Activated CD8-positive, alpha-beta memory T cell treated with anti-CD3 and anti-CD28 coated beads, Interleukin-2, amount 50 U/mL, for 24 hours (primary cell): ENCODE measurements around the gene CRB3.

Experiments
- DNase-seq: peaks from one replicate; pipeline ENCODE4 v3.0.0-alpha.2; 2020; ENCODE audit errors: extremely low read depth

The CRB3 gene

DNA sequence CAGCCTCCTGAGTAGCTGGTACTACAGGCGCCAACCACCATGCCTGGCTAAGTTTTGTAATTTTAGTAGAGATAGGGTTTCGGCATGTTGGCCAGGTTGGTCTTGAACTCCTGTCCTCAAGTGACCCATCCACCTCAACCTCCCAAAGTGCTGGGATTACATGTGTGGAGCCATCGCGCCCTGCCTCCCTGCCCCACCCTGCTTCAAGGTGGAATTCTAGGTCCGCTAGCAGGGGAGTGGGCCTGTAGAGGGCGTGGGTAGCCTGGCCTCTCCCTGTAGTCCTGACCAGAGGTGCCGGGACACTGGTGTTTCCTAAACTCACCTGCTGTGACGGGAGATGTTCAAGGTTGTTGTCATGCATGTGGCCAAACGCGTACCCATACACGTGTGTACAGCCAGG lies 30.9 kb upstream of the CRB3 start:
- no peak for DNase-seq

DNA sequence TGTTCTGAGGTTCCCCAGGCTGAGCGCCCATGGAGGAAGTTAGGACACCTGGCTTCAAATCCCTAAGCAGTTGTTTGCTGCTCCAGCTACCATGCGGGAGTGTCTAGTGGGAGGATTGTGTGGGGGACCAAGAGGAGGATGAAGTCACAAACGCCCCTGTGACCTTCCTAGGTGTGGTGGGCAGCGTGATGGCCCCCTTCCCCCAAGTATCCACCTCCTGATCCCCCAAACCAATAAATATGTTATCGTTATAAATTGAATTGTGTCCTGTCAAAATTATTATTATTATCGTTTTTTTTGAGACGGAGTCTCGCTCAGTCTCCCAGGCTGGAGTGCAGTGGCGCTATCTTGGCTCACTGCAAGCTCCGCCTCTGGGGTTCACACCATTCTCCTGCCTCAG lies 30.4 kb upstream of the CRB3 start, which contains the start of gene SLC25A41:
SLC25A41 (minus strand) TSS at position 101 of the 400 bp plus-strand sequence; CDS start at position 31, 70 bp downstream.
- no peak for DNase-seq

GRCh38 chr19:6439743-6440142 lies 24.3 kb upstream of the CRB3 start:
- no peak for DNase-seq

DNA sequence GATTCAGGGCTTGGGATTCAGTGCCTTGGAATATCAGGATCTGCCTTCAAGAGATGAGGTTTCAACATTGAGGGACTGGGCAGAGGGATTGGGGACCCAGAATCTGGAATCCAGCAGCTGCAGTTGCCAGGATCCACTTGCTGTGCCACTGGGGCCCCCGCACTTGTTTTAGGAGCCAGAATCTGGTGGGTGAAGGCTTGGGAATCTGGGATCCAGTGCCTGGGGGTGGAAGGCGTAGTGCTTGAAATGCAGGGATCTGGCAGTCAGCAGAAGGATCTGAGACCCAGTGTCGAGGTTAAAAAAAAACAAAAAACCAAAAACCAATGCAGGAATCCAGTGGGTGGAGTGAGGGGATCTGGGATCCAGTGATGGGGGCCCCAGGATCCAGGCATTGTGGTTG lies 23.2 kb upstream of the CRB3 start:
- DNase-seq = no peak

DNA sequence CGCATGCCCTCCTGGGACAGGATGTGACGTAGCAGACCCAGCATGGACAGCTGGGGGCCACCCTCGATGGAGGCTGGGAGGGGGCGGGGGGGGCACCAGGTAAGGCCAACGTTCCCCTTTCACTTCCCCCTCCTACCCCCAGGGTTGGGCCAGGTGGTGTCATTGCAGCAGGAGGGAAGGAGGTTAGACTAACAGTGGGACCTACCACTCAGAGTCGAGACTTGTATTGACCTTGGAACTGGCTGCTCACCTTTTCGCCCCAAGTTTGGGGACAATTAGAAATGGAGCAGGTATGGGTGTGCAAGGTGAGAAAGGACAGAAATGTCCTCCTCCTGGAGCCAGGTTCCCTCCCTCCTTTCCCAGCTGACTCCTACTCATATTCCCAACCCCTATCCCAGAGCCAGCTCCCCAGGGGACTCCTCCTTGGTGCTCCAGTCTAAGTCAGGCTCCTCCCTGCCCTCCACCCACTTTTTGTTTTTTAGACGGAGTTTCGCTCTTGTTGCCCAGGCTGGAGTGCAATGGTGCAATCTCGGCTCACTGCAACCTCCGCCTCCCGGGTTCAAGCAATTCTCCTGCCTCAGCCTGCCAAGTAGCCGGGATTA lies 21.9 kb upstream of the CRB3 start:
- no peak for DNase-seq

DNA sequence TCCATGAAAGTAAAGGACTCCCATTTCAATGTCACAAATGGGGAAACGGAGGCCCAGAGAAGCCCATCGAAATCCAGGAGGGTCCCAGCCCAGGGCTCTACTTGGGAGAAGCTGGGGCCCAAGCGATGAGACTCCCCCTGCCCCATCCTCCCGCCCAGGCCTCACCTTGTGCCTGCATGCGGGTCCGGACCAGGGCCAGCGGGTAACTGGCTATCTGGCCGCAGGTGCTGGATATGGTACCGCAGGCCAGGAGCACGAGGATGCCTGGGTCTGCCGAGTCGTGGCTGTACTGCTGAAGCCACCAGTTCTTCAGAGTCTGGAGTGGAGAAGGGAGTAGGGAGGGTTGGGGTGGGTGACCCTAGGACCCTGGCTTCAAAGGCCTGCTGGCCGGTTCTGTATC lies 20.1 kb upstream of the CRB3 start:
- no peak for DNase-seq

GRCh38 chr19:6446452-6446851 lies 17.6 kb upstream of the CRB3 start:
- no peak for DNase-seq

DNA sequence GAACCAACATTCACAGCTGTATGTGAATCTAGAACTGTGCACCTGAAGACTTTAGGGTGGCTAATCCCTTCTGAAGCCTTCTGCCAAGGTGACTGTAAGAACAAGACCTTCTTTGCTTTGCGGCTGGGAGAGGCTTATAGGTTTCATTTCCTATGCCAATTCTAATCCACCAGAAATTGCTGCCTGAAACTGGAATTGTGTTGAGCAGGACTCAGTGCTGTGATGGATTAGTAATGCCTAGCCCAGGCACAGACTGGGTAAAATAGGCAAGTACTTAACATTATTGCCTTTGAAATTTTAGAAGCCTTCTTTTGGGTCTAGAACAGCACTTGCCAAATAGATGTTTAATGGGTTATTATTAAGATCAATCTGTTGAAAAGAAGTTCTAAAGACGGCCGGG lies 16.0 kb upstream of the CRB3 start:
- no peak for DNase-seq

DNA sequence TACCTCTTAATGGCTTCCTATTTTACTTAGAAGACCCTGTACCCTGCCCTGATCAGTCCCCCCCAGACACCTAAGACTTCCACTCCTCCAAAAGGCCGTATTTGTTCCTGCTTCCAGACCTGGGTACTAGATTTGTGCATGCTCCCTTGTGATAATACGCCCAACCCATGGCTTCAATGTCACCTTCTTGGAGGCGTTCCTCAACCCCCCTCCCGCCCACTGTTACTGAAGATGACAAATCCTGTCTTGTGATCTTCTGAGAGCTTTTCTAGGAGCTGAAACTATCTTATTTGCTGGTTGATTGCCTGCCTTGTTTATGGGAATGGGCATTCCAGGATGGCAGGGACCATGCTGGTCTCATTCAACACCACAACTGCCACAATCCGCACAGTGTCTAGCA lies 13.9 kb upstream of the CRB3 start:
- no peak for DNase-seq

DNA sequence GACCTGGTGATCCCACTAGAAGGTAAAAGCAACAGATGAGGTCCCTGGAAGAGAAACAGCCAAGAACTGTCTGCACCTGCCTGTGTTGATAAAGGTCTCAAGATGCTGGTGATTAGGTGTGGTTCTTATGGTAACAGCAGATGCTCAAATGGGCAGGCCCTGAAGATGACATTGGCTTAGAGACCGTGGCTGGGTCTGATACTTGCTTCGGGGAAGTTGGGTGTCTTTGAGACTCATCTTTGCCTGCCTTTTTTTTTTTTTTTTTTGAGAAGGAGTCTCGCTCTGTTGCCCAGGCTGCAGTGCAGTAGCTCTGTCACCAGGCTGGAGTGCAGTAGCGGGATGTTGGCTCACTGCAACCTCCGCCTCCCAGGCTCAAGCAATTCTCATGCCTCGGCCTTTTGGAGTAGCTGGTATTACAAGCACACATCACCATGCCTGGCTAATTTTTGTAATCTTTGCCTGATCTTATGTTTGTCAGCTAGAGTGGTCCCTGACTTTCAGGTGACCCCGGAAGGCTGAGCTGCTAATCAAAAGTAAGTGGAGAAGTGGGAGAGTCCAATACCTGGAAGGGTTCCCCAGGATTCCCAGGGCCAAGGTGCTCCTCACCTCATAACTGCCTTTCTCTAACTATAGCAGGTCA lies 12.4 kb upstream of the CRB3 start:
- DNase-seq = no peak

DNA sequence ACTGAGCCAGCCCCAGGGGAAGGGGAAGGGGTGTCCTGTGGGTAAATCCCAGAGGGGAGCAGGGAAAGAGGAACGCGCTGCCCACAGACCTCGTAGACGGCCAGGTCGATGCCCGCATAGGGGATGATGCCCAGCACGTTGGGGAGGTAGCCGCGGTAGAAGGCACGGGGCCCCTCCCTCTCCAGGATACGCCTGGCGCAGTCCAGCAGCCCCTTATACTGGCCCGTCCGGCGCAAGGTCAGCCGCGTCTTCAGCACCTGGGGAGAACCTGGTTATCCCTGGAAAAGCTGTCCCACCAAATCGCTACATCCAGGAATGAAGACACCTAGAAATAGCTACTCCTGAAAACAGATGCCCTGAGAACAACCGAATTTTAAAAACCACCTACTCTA lies 11.9 kb upstream of the CRB3 start:
- no peak for DNase-seq

GRCh38 chr19:6452899-6453298 lies 11.2 kb upstream of the CRB3 start:
- DNase-seq = no peak

- no peak for DNase-seq
Measured at GRCh38 chr19:6453951-6454565, 10.0 kb upstream of the CRB3 start.

- no peak for DNase-seq
Measured at GRCh38 chr19:6455924-6456323, 8.1 kb upstream of the CRB3 start.

GRCh38 chr19:6457958-6458694 lies 5.9 kb upstream of the CRB3 start:
- no peak for DNase-seq

DNA sequence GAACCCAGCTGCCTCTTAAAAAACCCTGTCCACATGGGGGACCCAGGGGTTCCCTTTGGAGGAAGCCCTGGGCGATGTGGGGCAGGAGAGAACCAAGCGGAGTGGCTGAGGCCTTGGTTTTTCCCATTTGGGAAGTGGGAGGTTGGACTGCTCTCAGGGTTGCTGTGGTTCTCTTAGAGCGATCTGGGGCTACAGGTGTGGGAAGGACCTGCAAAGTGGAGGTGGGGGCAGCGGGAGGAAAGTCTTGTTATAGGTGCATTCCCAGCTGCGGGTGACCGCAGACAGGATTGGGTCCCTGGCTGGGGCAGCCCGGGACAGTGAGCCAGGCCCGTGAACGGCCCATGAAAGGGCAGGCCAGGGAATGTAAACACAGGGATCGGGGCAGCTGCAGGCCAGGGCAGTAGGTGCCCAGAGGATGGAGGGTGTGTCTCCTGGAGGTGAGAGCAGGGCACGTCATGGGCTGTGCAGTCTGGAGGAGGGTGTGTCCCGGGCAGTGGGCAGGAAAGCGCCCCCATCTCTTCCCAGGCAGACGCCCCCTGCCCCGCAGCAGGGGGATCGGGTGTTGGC lies 5.3 kb upstream of the CRB3 start:
- DNase-seq = no peak

GRCh38 chr19:6459262-6460098 lies 4.6 kb upstream of the CRB3 start, which contains the start of gene SLC25A23:
Gene SLC25A23 (minus strand): TSS chr19:6459792. CDS start chr19:6459628, 164 bp downstream.
- no peak for DNase-seq

DNA sequence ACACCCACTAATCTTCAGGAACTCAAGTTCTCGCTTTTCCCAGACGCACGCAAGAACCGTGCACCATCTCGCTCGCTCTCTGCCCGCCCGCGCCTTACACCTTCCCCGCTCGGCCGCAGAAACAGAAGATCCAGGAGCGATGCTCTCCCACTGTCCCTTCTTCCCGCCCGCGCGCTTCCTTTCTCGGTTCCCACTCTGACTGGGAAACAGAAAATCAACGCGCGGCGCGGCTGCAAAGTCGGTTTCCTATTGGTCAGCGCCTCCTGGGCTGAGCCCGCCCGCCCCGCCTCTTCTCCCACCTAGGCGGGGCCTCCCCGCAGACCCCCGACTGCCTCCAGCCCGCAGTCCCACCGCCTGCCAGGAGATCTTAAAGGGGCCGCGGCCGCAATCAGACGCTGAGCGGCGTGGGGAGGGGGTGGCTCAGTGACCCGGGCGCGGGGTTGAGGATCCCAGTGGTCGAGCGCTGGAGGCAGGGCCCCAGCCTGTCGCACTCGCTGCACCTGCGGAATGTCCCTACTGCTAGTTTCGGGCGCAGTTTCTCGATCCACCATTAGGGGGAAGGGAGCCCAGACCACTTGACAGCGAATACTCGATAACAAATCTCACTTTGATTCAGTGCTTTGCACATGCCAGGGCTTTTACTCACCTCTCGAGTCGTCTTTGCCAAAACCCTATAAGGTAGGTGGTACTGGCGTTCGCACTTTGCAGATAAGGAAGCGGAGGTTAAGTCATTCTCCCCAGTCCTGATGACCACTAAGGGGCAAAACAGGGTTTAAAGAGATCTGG lies 3.8 kb upstream of the CRB3 start:
- DNase-seq = peak; percentile 94

DNA sequence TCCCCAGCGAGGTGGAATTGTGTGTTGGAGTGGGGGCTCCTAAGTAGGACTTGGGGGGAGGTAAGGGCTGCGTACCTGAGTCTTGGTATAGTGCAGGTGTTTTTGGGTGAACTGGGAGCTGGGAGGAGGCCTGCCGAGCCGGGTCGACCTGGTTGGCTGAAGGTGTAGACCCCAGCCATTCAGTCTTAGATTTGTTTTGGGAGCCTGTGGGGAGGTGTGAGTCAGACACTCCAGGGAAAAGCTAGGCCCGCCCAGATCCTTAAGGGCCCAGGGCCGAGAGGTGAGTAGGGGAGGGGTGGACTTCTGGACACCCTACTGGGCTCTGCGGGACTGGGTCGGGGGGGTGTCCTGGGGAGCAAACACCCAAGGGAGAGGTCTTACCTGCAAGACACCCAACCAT lies 935 bp downstream of the CRB3 start:
- no peak for DNase-seq

GRCh38 chr19:6465663-6466062 lies 1.6 kb downstream of the CRB3 start:
- no peak for DNase-seq
